Erythroblast (primary cell): ENCODE measurements around the gene CLCA1.

Experiments used
- GATA1 ChIP-seq: IDR thresholded peaks from 2 replicates; pipeline ENCODE4 v1.6.1; 2011; ENCODE audit warnings: low read depth, mild to moderate bottlenecking, control low read depth, low read length, moderate library complexity
- POLR2A ChIP-seq: IDR thresholded peaks from 2 replicates; pipeline ENCODE4 v1.6.1; 2011; ENCODE audit warnings: mild to moderate bottlenecking, low read length

GRCh38 chr1:86477682-86478081, 9.0 kb downstream of the CLCA1 start:
- TF ChIP-seq POLR2A (no peak), GATA1 (no peak)
